CD4-positive, alpha-beta T cell (primary cell): Measurements from ENCODE around the gene FBRS. TPM values are rescaled to one million over a fixed set of nuclear protein-coding genes. Genes with fewer than 3 reads are reported as not detected.

Experiments
- ATAC-seq: fragments of 200-7000 bp; cut with Tn5 transposase; one replicate; pipeline ENCODE4 v1.10.0; 2022; ENCODE audit warnings: mild to moderate bottlenecking; ENCODE audit not compliant: poor library complexity
- CTCF ChIA-PET: fragments of 350-600 bp; sonication (Branson Sonifier 250); formaldehyde crosslinking; loops from one replicate; lab custom pipeline; 2021; ENCODE audit warnings: antibody characterized with exemption, inconsistent platforms; lab: Charles Lee
- POLR2A ChIA-PET: fragments of 350-600 bp; sonication (Branson Sonifier 250); formaldehyde crosslinking; loops from one replicate; lab custom pipeline; 2021; ENCODE audit warnings: antibody characterized with exemption, inconsistent platforms; lab: Charles Lee
- DNase-seq, 14 experiments: peaks; one replicate each; pipeline ENCODE4 v3.0.0-alpha.2; 2013 to 2020; ENCODE audit warnings: mixed read lengths in 2 of 14
- H3K27ac ChIP-seq, 2 donors: one replicate each; pipeline versions ENCODE4 v1.5.1 to v1.7.0; 2013; ENCODE audit warnings: low read length in 2 of 2, low read depth in 1 of 2, mild to moderate bottlenecking in 1 of 2
- H3K27me3 ChIP-seq, 2 experiments: 1 replicate in 1 of 2; 2 replicates in 1 of 2; pipeline versions ENCODE4 v1.6.1 to v1.7.0; 2013; ENCODE audit warnings: low read length in 2 of 2, control low read depth in 1 of 2, mild to moderate bottlenecking in 1 of 2, moderate library complexity in 1 of 2; ENCODE audit not compliant: insufficient read depth in 2 of 2, control insufficient read depth in 1 of 2
- H3K36me3 ChIP-seq: one replicate; pipeline ENCODE4 v1.6.1; 2013; ENCODE audit warnings: low read length, control low read depth; ENCODE audit not compliant: insufficient read depth
- H3K4me1 ChIP-seq: one replicate; pipeline ENCODE4 v1.6.1; 2013; ENCODE audit warnings: low read length, control low read depth; ENCODE audit not compliant: insufficient read depth
- H3K4me3 ChIP-seq: one replicate; pipeline ENCODE4 v1.5.1; 2013; ENCODE audit warnings: mild to moderate bottlenecking, low read length, moderate library complexity
- H3K9me3 ChIP-seq, 2 experiments: 1 replicate in 1 of 2; 2 replicates in 1 of 2; pipeline versions ENCODE4 v1.6.1 to v1.7.0; 2013; ENCODE audit warnings: low read length in 2 of 2, mild to moderate bottlenecking in 2 of 2, control low read depth in 1 of 2, moderate library complexity in 1 of 2; ENCODE audit not compliant: control insufficient read depth in 1 of 2, insufficient read depth in 1 of 2
- H3K27ac Mint-ChIP-seq: one replicate; pipeline ENCODE4 v1.8.0; 2020; ENCODE audit warnings: mixed read lengths
- H3K27me3 Mint-ChIP-seq: one replicate; pipeline ENCODE4 v1.8.0; 2021; ENCODE audit warnings: mixed read lengths
- H3K36me3 Mint-ChIP-seq: one replicate; pipeline ENCODE4 v1.8.0; 2021; ENCODE audit warnings: low read depth, mixed read lengths
- H3K4me1 Mint-ChIP-seq: one replicate; pipeline ENCODE4 v1.8.0; 2021; ENCODE audit warnings: low read depth, mixed read lengths
- H3K4me3 Mint-ChIP-seq: one replicate; pipeline ENCODE4 v1.8.0; 2020; ENCODE audit warnings: mild to moderate bottlenecking, mixed read lengths
- H3K9me3 Mint-ChIP-seq: one replicate; pipeline ENCODE4 v1.8.0; 2020; ENCODE audit warnings: mixed read lengths
- CTCF ChIP-seq: fragments of 200-600 bp; IDR thresholded peaks from one replicate; pipeline ENCODE4 v1.8.0; 2022; ENCODE audit warnings: antibody characterized with exemption, mild to moderate bottlenecking
- intact Hi-C, 2 experiments: fragments of 100-400 bp; cut with DNase I in 1 of 2; cut with micrococcal nuclease in 1 of 2; formaldehyde crosslinking; loops; one replicate each; pipeline versions ENCODE4 v1.15.1 to v1.9.0; 2023 to 2025; cut with DNase I, micrococcal nuclease
- total RNA-seq, 174 experiments: library from RNA in 2 of 174; stranded (reverse) in 2 of 174; gene quantifications; one replicate each; pipeline ENCODE4 v1.2.3 and lab custom pipeline; 2021 to 2026

FBRS gene
- total RNA-seq, 2 experiments from 2014 or later, result 162 to 163 TPM

- Mint-ChIP-seq H3K9me3 (no peaks in the 10 kb centered on the region), H3K27ac (no peak overlapping the region), H3K4me1 (no peaks in the 10 kb centered on the region), H3K27me3 (no peaks in the 10 kb centered on the region), H3K4me3 (no peak overlapping the region), H3K36me3 (peaks cover 40% of the 10 kb centered on the region)
- H3K4me1 ChIP-seq, result peaks cover 6% of the 10 kb centered on the region
- ChIA-PET CTCF (no interaction called here), POLR2A (no interaction called here)
- no peaks in the 10 kb centered on the region for H3K9me3 ChIP-seq
- DNase-seq, result peak in 1 of 14 experiments; percentile 28
- intact Hi-C loops, result no loop called here
- TF ChIP-seq CTCF, result no peak
- H3K27ac ChIP-seq, result no peak overlapping the region
- peaks cover 56% of the 10 kb centered on the region for H3K36me3 ChIP-seq
- H3K27me3 ChIP-seq, result no peaks in the 10 kb centered on the region
- no peak overlapping the region for H3K4me3 ChIP-seq
- no peak for ATAC-seq
These were observed 11.9 kb downstream of the FBRS start for GRCh38 chr16:30669903-30670824.

- DNase-seq (no peak), ATAC-seq (no peak)
- intact Hi-C loops, result no loop called here
- no peak overlapping the region for H3K27ac ChIP-seq
- H3K4me3 ChIP-seq, result no peak overlapping the region
- no peaks in the 10 kb centered on the region for H3K9me3 ChIP-seq
- no peaks in the 10 kb centered on the region for H3K27me3 ChIP-seq
- Mint-ChIP-seq H3K4me3 (no peak overlapping the region), H3K36me3 (peaks cover 9% of the 10 kb centered on the region), H3K27me3 (no peaks in the 10 kb centered on the region), H3K4me1 (no peaks in the 10 kb centered on the region), H3K27ac (no peak overlapping the region), H3K9me3 (no peaks in the 10 kb centered on the region)
- TF ChIP-seq CTCF, result no peak
- peaks cover 7% of the 10 kb centered on the region for H3K36me3 ChIP-seq
- POLR2A ChIA-PET, result interaction anchor here (1.3 kb wide), 1 partner anchor 9 kb away, joined by 3 read pairs; no protein-coding TSS in a partner anchor
- CTCF ChIA-PET, result no interaction called here
- no peaks in the 10 kb centered on the region for H3K4me1 ChIP-seq
These were observed 16.9 kb downstream of the FBRS start for GRCh38 chr16:30675143-30675542.

GRCh38 chr16:30677931-30678585 is 19.8 kb downstream of the FBRS start:
- POLR2A ChIA-PET, result interaction anchor here (0.6 to 1.2 kb wide), 2 partner anchors 19 to 717 kb away, joined by 3 read pairs; no protein-coding TSS in a partner anchor

More at GRCh38 chr16:30677931-30678585, 19.8 kb downstream of the FBRS start:
- H3K4me1 Mint-ChIP-seq, result no peaks in the 10 kb centered on the region
- intact Hi-C loops, result no loop called here
- Histone ChIP-seq H3K4me1 (no peaks in the 10 kb centered on the region), H3K27me3 (no peaks in the 10 kb centered on the region), H3K27ac (no peak overlapping the region), H3K36me3 (no peaks in the 10 kb centered on the region), H3K9me3 (no peaks in the 10 kb centered on the region), H3K4me3 (no peak overlapping the region)
- H3K9me3 Mint-ChIP-seq, result no peaks in the 10 kb centered on the region
- no peak overlapping the region for H3K4me3 Mint-ChIP-seq
- DNase-seq (no peak), ATAC-seq (no peak)
- CTCF ChIA-PET, result no interaction called here
- TF ChIP-seq CTCF, result no peak
- H3K36me3 Mint-ChIP-seq, result no peaks in the 10 kb centered on the region
- H3K27me3 Mint-ChIP-seq, result no peaks in the 10 kb centered on the region
- H3K27ac Mint-ChIP-seq, result no peak overlapping the region
